Measurements from ENCODE around the gene SPINK6. TPM values are rescaled to one million over a fixed set of nuclear protein-coding genes. Genes with fewer than 3 reads are reported as not detected.

Gene SPINK6
- total RNA-seq, 4 donors from 2014 or later: not detected

- TF ChIP-seq POLR2AphosphoS5 (IDR thresholded peaks at IDR 0.05) (no peak), POLR2A (IDR thresholded peaks at IDR 0.05; ENCODE audit: low read depth) (no peak), CTCF (IDR thresholded peaks at IDR 0.05) (no peak), EP300 (IDR thresholded peaks at IDR 0.05) (no peak)
- peaks cover 0 to 10% (median 2%) of the 10 kb centered on the region in 4 donors for H3K9me3 ChIP-seq
- intact Hi-C loops (cut with DNase I): no loop called here
- H3K27me3 ChIP-seq: no peaks in the 10 kb centered on the region
- no peaks in the 10 kb centered on the region for H3K36me3 ChIP-seq
- H3K27ac ChIP-seq (replicated peaks in 1 of 4): no peak overlapping the region
- 82% methylated on average over 2 of the region's 2 CpGs for WGBS
- no peak overlapping the region for H3K4me3 ChIP-seq
- no peaks in the 10 kb centered on the region for H3K4me1 ChIP-seq
- DNase-seq (ENCODE audit: extremely low spot score): no peak
These were observed 46.1 kb downstream of the SPINK6 start for GRCh38 chr5:148248894-148249293.

GRCh38 chr5:148255456-148255855 is 52.6 kb downstream of the SPINK6 start:
- Histone ChIP-seq H3K27ac (replicated peaks in 1 of 4) (no peak overlapping the region), H3K4me1 (no peaks in the 10 kb centered on the region), H3K4me3 (no peak overlapping the region), H3K36me3 (no peaks in the 10 kb centered on the region), H3K27me3 (no peaks in the 10 kb centered on the region), H3K9me3 (peaks cover 0 to 49% (median 26%) of the 10 kb centered on the region in 4 donors)
- intact Hi-C loops (cut with DNase I): no loop called here
- no peak for DNase-seq (ENCODE audit: extremely low spot score)
- no peak for TF ChIP-seq EP300 (IDR thresholded peaks at IDR 0.05)
- no peak for TF ChIP-seq POLR2A (IDR thresholded peaks at IDR 0.05; ENCODE audit: low read depth)
- TF ChIP-seq CTCF (IDR thresholded peaks at IDR 0.05): no peak
- no peak for TF ChIP-seq POLR2AphosphoS5 (IDR thresholded peaks at IDR 0.05)

- no peak for DNase-seq (ENCODE audit: extremely low spot score)
- H3K27me3 ChIP-seq: no peaks in the 10 kb centered on the region
- WGBS: no CpG with 5 or more reads among the region's 2 CpGs
These were observed 56.4 kb downstream of the SPINK6 start for GRCh38 chr5:148259288-148259687.

GRCh38 chr5:148261221-148261620 is 58.4 kb downstream of the SPINK6 start:
- Histone ChIP-seq H3K9me3 (peaks cover 0 to 37% (median 25%) of the 10 kb centered on the region in 4 donors), H3K4me3 (no peak overlapping the region), H3K27me3 (no peaks in the 10 kb centered on the region), H3K27ac (replicated peaks in 1 of 4) (no peak overlapping the region), H3K36me3 (no peaks in the 10 kb centered on the region), H3K4me1 (no peaks in the 10 kb centered on the region)
- intact Hi-C loops (cut with DNase I): no loop called here
- DNase-seq (ENCODE audit: extremely low spot score): no peak
- TF ChIP-seq CTCF (IDR thresholded peaks at IDR 0.05) (no peak), EP300 (IDR thresholded peaks at IDR 0.05) (no peak), POLR2A (IDR thresholded peaks at IDR 0.05; ENCODE audit: low read depth) (no peak), POLR2AphosphoS5 (IDR thresholded peaks at IDR 0.05) (no peak)

More at GRCh38 chr5:148259288-148259687, 56.4 kb downstream of the SPINK6 start:
- Histone ChIP-seq H3K27ac (replicated peaks in 1 of 4) (no peak overlapping the region), H3K9me3 (peaks cover 0 to 40% (median 26%) of the 10 kb centered on the region in 4 donors), H3K36me3 (no peaks in the 10 kb centered on the region), H3K4me1 (no peaks in the 10 kb centered on the region), H3K4me3 (no peak overlapping the region)
- no peak for TF ChIP-seq CTCF (IDR thresholded peaks at IDR 0.05)
- no peak for TF ChIP-seq EP300 (IDR thresholded peaks at IDR 0.05)
- TF ChIP-seq POLR2A (IDR thresholded peaks at IDR 0.05; ENCODE audit: low read depth): no peak
- no peak for TF ChIP-seq POLR2AphosphoS5 (IDR thresholded peaks at IDR 0.05)
- intact Hi-C loops (cut with DNase I): no loop called here

Small RNAs within 50 kb of the gene (small RNA-seq; reads per million reads assigned to genes)
- 0 reads per million in 3 donors for gene HMGN1P16

Other genes with a start within 250 kb of the SPINK6 start
- 1 to 10 TPM in 1 of 4 donors, under 1 TPM in 2, not detected in 1; 0.06 to 1.2 (median 0.45) TPM for gene SPINK5, start 139.1 kb upstream of the SPINK6 start, total RNA-seq
- not detected for gene SPINK14, start 34.5 kb upstream of the SPINK6 start, total RNA-seq
- gene MARCOL, start 35.5 kb downstream of the SPINK6 start, total RNA-seq: not detected
- not detected for gene SPINK13, start 65.8 kb downstream of the SPINK6 start, total RNA-seq
- not detected for gene SPINK7, start 109.4 kb downstream of the SPINK6 start, total RNA-seq
- not detected for gene SPINK9, start 132.5 kb downstream of the SPINK6 start, total RNA-seq
- 10 to 100 TPM; 29.5 to 46.5 (median 34.0) TPM for gene FBXO38, start 180.9 kb downstream of the SPINK6 start, total RNA-seq

Data from esophagus muscularis mucosa (tissue), 4 donors.